T-helper 2 cell treated with Interferon-gamma antibody and Interleukin-4, amounts not matched to agents 5 μg/mL and 100 μg/mL, for 36 hours (primary cell): ENCODE data around the gene UTRN.

Experiments used
- DNase-seq: peaks from one replicate; pipeline ENCODE4 v3.0.0; 2021; ENCODE audit warnings: low spot score
- H3K27ac Mint-ChIP-seq: one replicate; pipeline ENCODE4 v1.8.0; 2021; ENCODE audit warnings: mild to moderate bottlenecking, mixed read lengths
- H3K27me3 Mint-ChIP-seq: one replicate; pipeline ENCODE4 v1.8.0; 2021; ENCODE audit warnings: low read depth, mixed read lengths
- H3K36me3 Mint-ChIP-seq: one replicate; pipeline ENCODE4 v1.8.0; 2021; ENCODE audit warnings: low read depth, mixed read lengths
- H3K4me1 Mint-ChIP-seq: one replicate; pipeline ENCODE4 v1.8.0; 2021; ENCODE audit warnings: low read depth, mixed read lengths
- H3K4me3 Mint-ChIP-seq: one replicate; pipeline ENCODE4 v1.8.0; 2022; ENCODE audit warnings: mild to moderate bottlenecking, moderate library complexity, mixed read lengths
- H3K9me3 Mint-ChIP-seq: one replicate; pipeline ENCODE4 v1.8.0; 2021; ENCODE audit warnings: mixed read lengths

Gene UTRN

DNA sequence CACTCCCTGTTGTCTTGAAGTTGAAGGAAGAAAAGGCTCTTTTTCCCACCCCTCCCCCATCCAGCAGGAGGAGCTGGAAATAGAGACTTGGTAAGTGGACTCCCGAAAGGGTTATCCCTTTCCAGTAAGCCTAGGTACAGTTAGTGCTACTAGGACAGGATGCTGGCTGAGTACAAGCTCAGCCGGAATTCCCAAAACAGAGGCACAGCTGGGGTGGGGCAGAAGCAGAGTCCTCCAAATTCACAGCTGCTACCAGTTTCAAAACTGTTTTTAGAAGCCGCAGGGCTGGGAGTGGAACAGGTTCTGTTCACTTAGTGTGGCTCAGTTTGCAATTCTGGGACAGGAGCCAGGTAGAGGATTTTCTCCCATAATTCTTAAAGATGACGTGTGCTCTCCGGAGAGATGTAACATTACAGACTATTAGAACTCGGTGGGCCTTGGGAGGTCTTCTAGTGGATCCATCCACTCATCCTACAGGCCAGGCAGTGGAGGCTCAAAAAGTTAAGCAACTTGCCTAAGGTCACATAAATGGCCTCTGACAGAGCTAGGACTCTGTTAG is 19.0 kb upstream of the UTRN start:
- H3K4me1 Mint-ChIP-seq, result peaks cover 1% of the 10 kb centered on the region
- H3K4me3 Mint-ChIP-seq, result no peak overlapping the region
- H3K36me3 Mint-ChIP-seq, result no peaks in the 10 kb centered on the region
- no peak for DNase-seq
- no peak overlapping the region for H3K27ac Mint-ChIP-seq
- peaks cover 7% of the 10 kb centered on the region for H3K9me3 Mint-ChIP-seq
- peaks cover 9% of the 10 kb centered on the region for H3K27me3 Mint-ChIP-seq

DNA sequence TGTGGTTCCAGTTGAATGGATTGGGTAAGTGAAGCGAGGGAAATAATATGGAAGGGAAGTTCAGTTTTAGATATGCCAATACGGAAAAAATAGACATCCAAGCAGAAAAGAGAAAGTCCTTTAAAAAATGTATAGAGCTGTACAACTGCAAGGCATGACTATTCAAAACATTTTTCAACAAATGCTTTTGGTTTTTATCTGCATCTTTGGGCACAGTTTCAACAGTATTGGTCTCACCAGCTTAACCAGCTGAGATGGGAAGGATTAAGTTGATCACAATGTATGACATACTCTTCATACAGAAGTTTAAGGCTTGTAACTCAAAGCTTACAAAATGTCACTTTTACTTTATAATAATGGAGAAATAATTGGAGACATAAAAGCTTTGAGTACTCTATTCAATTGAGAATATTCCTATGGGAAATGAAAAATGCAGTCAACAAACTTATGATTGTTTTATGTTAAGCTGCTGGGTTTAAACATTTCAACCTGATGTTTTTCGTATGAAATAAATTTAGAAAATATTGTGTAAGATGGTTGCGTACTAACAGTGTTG is 16.3 kb upstream of the UTRN start:
- H3K27me3 Mint-ChIP-seq, result peaks cover 9% of the 10 kb centered on the region
- H3K27ac Mint-ChIP-seq, result no peak overlapping the region
- no peak for DNase-seq
- no peaks in the 10 kb centered on the region for H3K36me3 Mint-ChIP-seq
- H3K9me3 Mint-ChIP-seq, result peaks cover 10% of the 10 kb centered on the region
- no peaks in the 10 kb centered on the region for H3K4me1 Mint-ChIP-seq
- no peak overlapping the region for H3K4me3 Mint-ChIP-seq

DNA sequence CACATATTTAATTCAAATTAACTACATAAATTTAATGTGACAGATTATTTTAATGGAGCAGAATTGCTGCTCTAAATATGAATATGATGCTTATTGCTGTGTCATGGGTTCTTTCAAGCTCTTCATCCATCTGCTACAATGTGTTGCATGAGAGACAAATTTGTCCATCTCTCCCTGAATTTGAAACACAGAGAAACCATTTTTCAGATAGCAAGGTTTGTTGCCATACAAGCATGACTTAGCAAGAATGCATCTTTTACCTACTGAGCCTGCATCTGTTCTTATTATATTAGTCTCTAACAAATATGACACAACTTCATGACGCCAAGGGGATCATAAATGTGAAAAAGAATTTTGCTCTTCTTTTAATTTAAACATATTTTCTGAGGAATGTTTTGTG is 8.0 kb upstream of the UTRN start:
- H3K27ac Mint-ChIP-seq, result no peak overlapping the region
- H3K36me3 Mint-ChIP-seq, result peaks cover 2% of the 10 kb centered on the region

DNA sequence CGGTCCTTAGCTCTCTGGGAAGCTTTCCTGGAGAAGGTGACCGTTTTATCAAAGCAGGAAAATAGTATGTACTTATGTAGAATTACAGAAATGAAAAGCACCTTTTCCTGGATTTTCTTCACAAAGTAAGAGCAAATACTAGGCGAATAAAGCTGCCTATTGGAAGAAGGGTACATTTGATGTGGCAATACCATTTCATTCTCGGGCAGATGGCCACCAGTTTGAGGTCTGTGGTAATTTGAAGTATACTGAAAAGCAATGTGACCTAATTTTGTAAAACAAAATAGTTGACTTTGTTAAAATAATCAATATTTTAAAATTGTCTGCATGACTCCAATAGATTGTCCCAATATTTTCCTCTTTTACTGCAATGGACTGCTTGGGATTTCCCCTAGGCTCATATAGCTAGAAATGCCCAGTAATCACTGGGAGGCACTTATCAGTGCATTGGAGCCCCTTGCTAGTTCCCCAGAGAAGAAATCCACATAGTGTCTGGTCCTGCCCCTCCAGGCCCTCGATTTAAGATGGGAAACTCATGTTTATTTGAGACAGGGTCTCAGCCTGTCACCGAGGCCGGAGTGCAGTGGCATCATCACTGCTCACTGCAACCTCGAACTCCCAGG is 7.4 kb upstream of the UTRN start:
- no peaks in the 10 kb centered on the region for H3K4me1 Mint-ChIP-seq
- no peaks in the 10 kb centered on the region for H3K9me3 Mint-ChIP-seq
- peaks cover 12% of the 10 kb centered on the region for H3K27me3 Mint-ChIP-seq
- H3K27ac Mint-ChIP-seq, result no peak overlapping the region
- no peak overlapping the region for H3K4me3 Mint-ChIP-seq
- DNase-seq, result no peak
- peaks cover 2% of the 10 kb centered on the region for H3K36me3 Mint-ChIP-seq

More for the DNA sequence above, 8.0 kb upstream of the UTRN start:
- no peak for DNase-seq
- Mint-ChIP-seq H3K4me3 (no peak overlapping the region), H3K9me3 (no peaks in the 10 kb centered on the region), H3K4me1 (no peaks in the 10 kb centered on the region), H3K27me3 (peaks cover 10% of the 10 kb centered on the region)

DNA sequence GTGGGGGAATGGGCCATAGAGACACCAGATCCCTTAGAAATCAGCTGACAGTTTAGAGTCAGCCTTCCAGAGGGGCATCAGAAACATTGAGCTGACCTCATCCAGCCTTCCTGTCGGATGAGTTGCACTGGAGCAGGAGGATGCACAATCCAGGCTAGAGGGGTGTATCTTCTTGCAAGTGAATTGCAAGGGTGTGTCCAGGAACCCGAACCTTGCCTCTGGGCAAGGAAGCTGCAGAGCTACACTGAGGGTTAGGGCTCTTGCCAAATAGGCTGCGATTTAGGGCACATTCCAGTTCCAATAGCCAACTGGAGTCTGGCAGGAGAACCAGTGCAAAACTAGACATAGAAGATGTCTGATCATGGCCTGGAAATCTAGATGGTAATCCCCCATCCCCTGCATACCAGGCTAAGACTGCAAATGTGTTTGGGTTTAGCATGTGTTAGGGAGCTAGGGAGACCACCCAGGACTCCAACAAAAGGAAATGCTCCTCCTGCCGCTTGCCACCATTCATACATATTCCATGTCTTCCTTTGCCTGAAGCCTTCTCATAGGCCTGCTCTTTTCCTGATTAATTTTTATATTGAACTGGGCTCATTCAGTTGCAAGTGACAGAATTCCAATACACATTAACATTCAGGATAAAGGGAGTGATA is 6.3 kb upstream of the UTRN start:
- H3K27ac Mint-ChIP-seq, result no peak overlapping the region
- H3K4me3 Mint-ChIP-seq, result no peak overlapping the region
- peaks cover 15% of the 10 kb centered on the region for H3K27me3 Mint-ChIP-seq
- H3K4me1 Mint-ChIP-seq, result peaks cover 3% of the 10 kb centered on the region
- no peak for DNase-seq
- H3K36me3 Mint-ChIP-seq, result peaks cover 2% of the 10 kb centered on the region
- H3K9me3 Mint-ChIP-seq, result no peaks in the 10 kb centered on the region

DNA sequence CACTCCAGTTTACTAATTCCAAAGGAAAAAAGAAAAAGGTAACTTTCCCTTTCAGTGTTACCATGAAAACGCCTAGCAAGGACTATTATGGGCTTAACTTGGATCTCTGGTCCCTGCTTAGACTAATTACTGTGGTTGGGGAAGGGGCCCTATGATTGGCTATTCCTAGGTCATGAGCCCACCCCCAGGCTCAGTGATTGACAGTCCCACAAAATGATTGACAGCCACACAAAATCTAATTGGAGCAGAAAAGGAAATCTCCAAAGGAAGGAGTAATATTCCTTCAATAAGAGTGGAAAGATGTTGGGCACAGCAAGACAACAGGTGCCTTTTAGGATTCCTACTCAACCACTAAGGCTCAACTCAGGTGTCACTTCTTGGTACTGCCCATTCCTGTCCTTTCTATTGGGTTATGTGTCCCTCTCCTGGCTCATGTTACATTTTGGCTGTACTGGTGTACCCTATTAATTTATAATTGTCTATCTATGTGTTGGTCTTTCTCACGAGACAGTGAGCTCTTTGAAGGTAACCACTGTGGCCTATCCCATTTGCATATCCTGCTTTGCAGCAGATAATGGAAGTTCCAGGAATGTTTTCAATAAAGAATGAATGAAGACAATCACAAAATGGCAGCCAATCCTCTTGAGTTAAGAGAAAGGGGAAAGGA is 5.5 kb upstream of the UTRN start:
- Mint-ChIP-seq H3K27me3 (peaks cover 20% of the 10 kb centered on the region), H3K9me3 (no peaks in the 10 kb centered on the region), H3K4me3 (no peak overlapping the region), H3K36me3 (peaks cover 2% of the 10 kb centered on the region), H3K4me1 (peaks cover 10% of the 10 kb centered on the region), H3K27ac (no peak overlapping the region)
- DNase-seq, result no peak

DNA sequence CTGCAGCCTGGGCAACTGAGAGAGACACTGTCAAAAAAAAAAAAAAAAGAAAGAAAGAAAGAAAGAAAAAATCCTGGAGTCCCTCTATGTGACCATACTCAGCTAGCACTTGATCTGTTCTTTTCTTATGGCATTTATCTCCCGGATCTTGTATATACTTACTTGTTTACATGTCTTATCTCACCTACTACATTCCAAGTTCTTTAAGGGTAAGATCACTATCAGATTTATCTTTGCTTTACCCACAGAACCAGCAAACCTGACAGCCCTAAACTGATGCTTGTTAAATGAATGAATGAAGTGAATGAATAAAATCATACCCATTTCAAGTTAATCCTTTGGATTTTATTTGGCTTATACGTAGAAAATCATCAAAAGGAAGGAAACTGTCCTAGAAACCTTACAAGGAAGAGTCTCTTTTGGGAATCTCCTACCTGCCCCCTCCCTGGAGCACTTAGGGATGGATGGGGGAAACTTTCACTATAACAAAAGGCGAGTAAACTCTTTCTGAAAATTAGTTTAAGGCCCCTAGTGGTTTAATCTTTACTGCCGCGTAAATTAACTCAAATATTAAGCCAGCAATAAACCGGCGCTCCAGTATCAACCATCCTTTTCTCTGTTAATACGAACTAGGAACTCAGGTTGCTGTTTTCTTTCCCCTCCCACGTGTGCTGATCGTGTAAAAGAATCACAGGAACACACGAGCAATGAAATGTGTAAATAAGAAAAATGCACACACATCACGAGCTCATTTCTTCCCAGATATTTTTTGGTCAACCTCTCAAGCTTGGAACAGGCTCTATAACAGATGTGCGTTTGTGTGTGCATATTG is 1.3 kb upstream of the UTRN start:
- DNase-seq, result no peak
- Mint-ChIP-seq H3K4me1 (peaks cover 13% of the 10 kb centered on the region), H3K9me3 (no peaks in the 10 kb centered on the region), H3K27ac (peak overlapping the region; percentile 65), H3K27me3 (peaks cover 38% of the 10 kb centered on the region), H3K4me3 (peak overlapping the region; percentile 95), H3K36me3 (no peaks in the 10 kb centered on the region)

DNA sequence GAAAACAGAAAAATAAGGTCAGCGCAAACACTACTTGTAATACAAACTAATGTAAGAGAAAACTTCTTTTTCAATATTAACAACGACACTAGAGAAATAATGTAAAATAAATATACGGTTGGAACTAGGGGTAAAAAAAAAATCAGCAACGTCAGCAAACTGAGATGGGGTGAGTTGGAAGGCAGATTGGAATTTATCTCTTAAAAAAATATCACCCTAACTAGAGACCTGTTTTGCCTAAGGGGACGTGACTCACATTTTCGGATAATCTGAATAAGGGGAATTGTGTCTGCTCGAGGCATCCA is 705 bp upstream of the UTRN start:
- no peak for DNase-seq
- H3K4me1 Mint-ChIP-seq, result peaks cover 13% of the 10 kb centered on the region
- peak overlapping the region; percentile 95 for H3K4me3 Mint-ChIP-seq
- peaks cover 4% of the 10 kb centered on the region for H3K36me3 Mint-ChIP-seq
- H3K9me3 Mint-ChIP-seq, result no peaks in the 10 kb centered on the region
- peak overlapping the region; percentile 65 for H3K27ac Mint-ChIP-seq
- peaks cover 40% of the 10 kb centered on the region for H3K27me3 Mint-ChIP-seq

DNA sequence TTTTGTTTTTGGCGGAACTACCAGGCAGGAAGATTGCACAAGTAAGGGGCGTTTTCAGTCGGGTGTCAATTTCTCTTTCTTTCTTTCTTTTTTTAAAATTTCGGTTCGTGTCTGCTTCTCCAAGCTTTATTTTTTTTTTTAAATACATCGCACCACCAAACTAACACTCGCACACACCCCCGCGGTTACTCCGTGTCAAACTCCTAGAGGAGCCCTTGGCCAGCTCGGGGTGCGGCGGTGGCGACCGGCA is 338 bp downstream of the UTRN start:
- H3K4me3 Mint-ChIP-seq, result peak overlapping the region; percentile 95
- DNase-seq, result peak; percentile 28
- H3K4me1 Mint-ChIP-seq, result peaks cover 13% of the 10 kb centered on the region
- peak overlapping the region; percentile 70 for H3K27ac Mint-ChIP-seq
- no peaks in the 10 kb centered on the region for H3K9me3 Mint-ChIP-seq
- H3K36me3 Mint-ChIP-seq, result peaks cover 4% of the 10 kb centered on the region
- H3K27me3 Mint-ChIP-seq, result peaks cover 41% of the 10 kb centered on the region

DNA sequence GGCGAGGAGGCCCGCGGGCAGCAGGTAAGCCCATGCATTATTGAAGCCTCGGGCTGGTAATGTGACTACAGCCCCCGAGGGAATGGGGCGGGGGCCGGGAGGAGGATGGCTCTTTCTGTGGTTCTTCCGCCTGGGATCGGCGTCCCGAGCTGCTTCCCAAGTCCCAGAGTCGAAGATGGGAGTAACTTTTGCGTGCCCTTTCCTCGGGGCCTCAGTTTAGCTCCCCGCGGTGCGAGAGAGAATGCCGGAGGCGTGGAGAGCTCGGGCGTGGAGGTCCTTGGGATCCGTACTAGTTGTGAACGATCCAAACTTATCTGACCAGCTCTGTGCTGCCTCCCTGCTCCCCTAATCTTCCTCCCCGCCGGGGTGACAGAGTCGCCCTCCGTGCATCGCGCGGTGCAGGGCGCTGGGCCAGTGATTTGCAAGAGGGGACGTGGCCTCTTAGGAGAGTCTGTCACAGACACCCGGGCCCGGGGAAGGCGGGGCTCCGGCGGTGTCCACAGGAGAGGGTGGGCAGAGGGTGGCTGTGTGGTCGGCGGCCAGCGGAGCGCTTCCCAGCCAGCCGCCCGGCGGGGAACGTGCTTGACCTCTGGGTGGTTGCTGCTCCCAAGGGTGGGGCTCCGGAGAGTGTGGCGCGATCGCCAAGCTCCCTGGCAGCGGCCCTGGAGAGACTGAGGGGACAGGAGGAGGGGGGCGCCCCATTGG is 815 bp downstream of the UTRN start:
- DNase-seq, result peak; percentile 29
- H3K9me3 Mint-ChIP-seq, result no peaks in the 10 kb centered on the region
- H3K27me3 Mint-ChIP-seq, result peaks cover 40% of the 10 kb centered on the region
- peaks cover 13% of the 10 kb centered on the region for H3K4me1 Mint-ChIP-seq
- H3K36me3 Mint-ChIP-seq, result peaks cover 4% of the 10 kb centered on the region
- H3K4me3 Mint-ChIP-seq, result peak overlapping the region; percentile 95
- H3K27ac Mint-ChIP-seq, result peak overlapping the region; percentile 70

DNA sequence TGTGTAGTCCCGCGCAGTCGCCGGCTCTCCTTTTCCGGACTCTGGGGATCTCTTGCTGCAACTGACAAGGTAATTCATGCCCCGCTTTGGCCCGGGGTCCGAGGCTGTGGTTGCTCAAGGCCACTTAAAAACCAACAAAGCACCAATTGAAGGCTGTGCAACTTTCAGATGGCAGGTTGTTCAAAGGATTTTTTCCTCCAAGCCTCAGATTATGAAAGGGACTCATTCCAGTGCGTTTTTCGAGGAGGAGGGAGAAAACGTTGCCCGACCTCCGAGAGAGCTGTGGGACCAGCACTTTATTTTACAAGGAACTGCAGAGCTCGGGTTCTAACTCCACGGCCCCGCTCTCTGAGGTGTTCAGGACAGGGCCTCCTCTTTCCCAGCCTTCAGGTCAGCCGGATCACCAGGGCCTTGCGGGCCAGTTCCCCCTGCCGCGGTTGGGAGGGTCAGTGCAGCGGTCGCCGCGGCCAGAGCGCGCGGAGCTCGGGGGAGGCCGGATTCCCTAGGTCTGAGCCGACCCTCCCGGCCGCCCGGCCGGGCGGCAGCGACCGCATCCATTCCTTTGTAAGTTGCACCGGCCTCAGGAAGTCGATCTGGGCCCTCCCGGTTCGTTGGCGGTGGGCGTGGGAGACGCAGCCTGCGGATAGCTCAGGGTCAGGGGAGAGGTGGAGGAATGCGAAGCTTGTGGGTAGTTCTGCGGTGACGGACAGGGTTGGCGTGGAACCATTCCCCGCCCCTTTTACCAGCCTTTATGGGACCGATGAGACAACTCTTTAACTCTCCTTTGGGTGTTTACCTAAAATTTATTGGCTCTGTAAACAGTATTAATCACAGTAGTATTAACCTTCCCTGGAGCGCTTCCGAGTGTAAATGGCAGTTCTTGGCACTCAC is 1.6 kb downstream of the UTRN start:
- no peak overlapping the region for H3K27ac Mint-ChIP-seq
- H3K4me3 Mint-ChIP-seq, result peak overlapping the region; percentile 95
- peaks cover 5% of the 10 kb centered on the region for H3K36me3 Mint-ChIP-seq
- H3K27me3 Mint-ChIP-seq, result peaks cover 41% of the 10 kb centered on the region
- DNase-seq, result peak; percentile 13
- peaks cover 17% of the 10 kb centered on the region for H3K4me1 Mint-ChIP-seq
- no peaks in the 10 kb centered on the region for H3K9me3 Mint-ChIP-seq

DNA sequence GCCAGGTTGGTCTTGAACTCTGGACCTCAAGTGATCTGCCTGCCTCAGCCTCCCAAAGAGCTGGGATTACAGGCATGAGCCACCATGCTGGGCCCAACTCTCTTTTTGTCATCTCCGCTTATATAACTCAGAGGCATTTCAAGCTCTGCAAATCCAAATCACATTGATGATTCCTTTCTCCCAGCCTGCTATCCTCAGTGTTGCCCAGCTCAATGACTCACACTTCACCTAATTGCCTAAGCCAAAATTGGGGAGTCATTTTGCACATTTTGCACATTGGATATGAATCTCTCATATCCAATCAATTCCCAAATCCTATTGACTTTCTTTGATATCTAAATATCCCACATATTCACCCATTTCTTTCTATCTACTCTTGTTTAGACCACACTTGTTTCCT is 3.9 kb downstream of the UTRN start:
- no peak for DNase-seq
- Mint-ChIP-seq H3K36me3 (peaks cover 10% of the 10 kb centered on the region), H3K9me3 (no peaks in the 10 kb centered on the region), H3K4me3 (no peak overlapping the region), H3K27ac (no peak overlapping the region), H3K27me3 (peaks cover 34% of the 10 kb centered on the region), H3K4me1 (peaks cover 12% of the 10 kb centered on the region)
